ENCODE results near the gene CGREF1. TPM values are rescaled to one million over a fixed set of nuclear protein-coding genes. Genes with fewer than 3 reads are reported as not detected.

CGREF1 gene
- total and polyA plus RNA-seq, 7 experiments from 2014 or later = 0.34 to 3.5 (median 0.52) TPM; not detected in 1

- DNase-seq = no peak
- Mint-ChIP-seq H3K4me3 (peak overlapping the region in 9 of 10 donors; percentile 5 to 87 (median 41)), H3K9me3 (no peaks in the 10 kb centered on the region), H3K27ac (peak overlapping the region in 4 of 9 donors; percentile 33 to 61 (median 54)), H3K4me1 (peaks cover 19 to 52% (median 36%) of the 10 kb centered on the region in 7 donors), H3K27me3 (no peaks in the 10 kb centered on the region), H3K36me3 (no peaks in the 10 kb centered on the region)
- Histone ChIP-seq H3K27ac (ENCODE audit: low read depth, low read length) (no peak overlapping the region), H3K27me3 (ENCODE audit: control insufficient read depth in 2 of 2, insufficient read depth in 2 of 2, low read length in 2 of 2) (no peaks in the 10 kb centered on the region), H3K9me3 (ENCODE audit: control insufficient read depth in 2 of 3, low read length in 3 of 3) (no peaks in the 10 kb centered on the region), H3K4me3 (ENCODE audit: low read length) (no peak overlapping the region), H3K36me3 (ENCODE audit: control insufficient read depth in 2 of 3, insufficient read depth in 3 of 3, low read length in 3 of 3) (no peaks in the 10 kb centered on the region), H3K4me1 (ENCODE audit: control insufficient read depth in 2 of 2, insufficient read depth in 2 of 2, low read length in 2 of 2) (peaks cover 22 to 23% of the 10 kb centered on the region in 2 donors)
- ChIA-PET CTCF (interaction anchor here (1.2 to 2.1 kb wide), 3 partner anchors 13 to 219 kb away, joined by 4 to 6 read pairs (median 5); partner anchors contain the start of genes AGBL5 and OST4), POLR2A (interaction anchor here (1.0 to 12.0 kb wide), 5 partner anchors 11 to 129 kb away, joined by 3 to 134 read pairs (median 4); partner anchors contain the start of genes AGBL5 and OST4)
- intact Hi-C loops (cut with micrococcal nuclease) = loop anchor here (5.0 to 10.0 kb wide), 3 partner anchors 178 to 400 kb away; partner anchors contain the start of genes CENPA (in 1 of the 2), IFT172 (in 1 of the 2) and SLC30A3 (in 1 of the 2)
- ATAC-seq = no peak
Measured at GRCh38 chr2:27084297-27085061, 34.4 kb downstream of the CGREF1 start.

GRCh38 chr2:27083410-27084296 is 35.3 kb downstream of the CGREF1 start:
- Histone ChIP-seq H3K9me3 (ENCODE audit: control insufficient read depth in 2 of 3, low read length in 3 of 3) (no peaks in the 10 kb centered on the region), H3K36me3 (ENCODE audit: control insufficient read depth in 2 of 3, insufficient read depth in 3 of 3, low read length in 3 of 3) (no peaks in the 10 kb centered on the region), H3K27ac (ENCODE audit: low read depth, low read length) (no peak overlapping the region), H3K4me3 (ENCODE audit: low read length) (no peak overlapping the region), H3K27me3 (ENCODE audit: control insufficient read depth in 2 of 2, insufficient read depth in 2 of 2, low read length in 2 of 2) (no peaks in the 10 kb centered on the region), H3K4me1 (ENCODE audit: control insufficient read depth in 2 of 2, insufficient read depth in 2 of 2, low read length in 2 of 2) (peaks cover 22 to 23% of the 10 kb centered on the region in 2 donors)
- Mint-ChIP-seq H3K4me1 (peaks cover 19 to 47% (median 34%) of the 10 kb centered on the region in 7 donors), H3K36me3 (no peaks in the 10 kb centered on the region), H3K9me3 (no peaks in the 10 kb centered on the region), H3K27ac (peak overlapping the region in 2 of 9 donors; percentile 25 to 93), H3K27me3 (no peaks in the 10 kb centered on the region), H3K4me3 (peak overlapping the region in 1 of 10 donors; percentile 52)
- ATAC-seq (no peak), DNase-seq (no peak)
- ChIA-PET CTCF (interaction anchor here (1.5 to 2.1 kb wide), 3 partner anchors 12 to 220 kb away, joined by 3 to 6 read pairs (median 4); partner anchors contain the start of gene OST4), POLR2A (interaction anchor here (0.6 to 12.0 kb wide), 6 partner anchors 11 to 178 kb away, joined by 3 to 134 read pairs (median 10); partner anchors contain the start of genes AGBL5, ATRAID, OST4 and SLC5A6)
- intact Hi-C loops (cut with micrococcal nuclease) = loop anchor here in 1 of 2 donors (10.0 kb wide), 1 partner anchor 401 kb away; the partner anchor contains the start of gene IFT172

GRCh38 chr2:27082773-27083409 is 36.0 kb downstream of the CGREF1 start:
- ChIA-PET POLR2A (interaction anchor here (0.6 to 12.0 kb wide), 8 partner anchors 10 to 178 kb away, joined by 3 to 134 read pairs (median 10); partner anchors contain the start of genes AGBL5, ATRAID, OST4 and PREB), CTCF (interaction anchor here (1.4 to 2.1 kb wide), 4 partner anchors 11 to 221 kb away, joined by 3 to 6 read pairs (median 4); partner anchors contain the start of gene OST4)
- Histone ChIP-seq H3K9me3 (ENCODE audit: control insufficient read depth in 2 of 3, low read length in 3 of 3) (no peaks in the 10 kb centered on the region), H3K4me1 (ENCODE audit: control insufficient read depth in 2 of 2, insufficient read depth in 2 of 2, low read length in 2 of 2) (peaks cover 22 to 23% of the 10 kb centered on the region in 2 donors), H3K27ac (ENCODE audit: low read depth, low read length) (no peak overlapping the region), H3K27me3 (ENCODE audit: control insufficient read depth in 2 of 2, insufficient read depth in 2 of 2, low read length in 2 of 2) (no peaks in the 10 kb centered on the region), H3K4me3 (ENCODE audit: low read length) (no peak overlapping the region), H3K36me3 (ENCODE audit: control insufficient read depth in 2 of 3, insufficient read depth in 3 of 3, low read length in 3 of 3) (no peaks in the 10 kb centered on the region)
- Mint-ChIP-seq H3K27me3 (no peaks in the 10 kb centered on the region), H3K9me3 (no peaks in the 10 kb centered on the region), H3K4me3 (peak overlapping the region in 1 of 10 donors; percentile 52), H3K4me1 (peaks cover 19 to 45% (median 32%) of the 10 kb centered on the region in 7 donors), H3K36me3 (no peaks in the 10 kb centered on the region), H3K27ac (no peak overlapping the region)
- intact Hi-C loops (cut with micrococcal nuclease) = loop anchor here in 1 of 2 donors (10.0 kb wide), 1 partner anchor 402 kb away; the partner anchor contains the start of gene IFT172
- DNase-seq (no peak), ATAC-seq (no peak)

GRCh38 chr2:27081984-27082772 is 36.8 kb downstream of the CGREF1 start:
- ChIA-PET POLR2A (interaction anchor here (0.8 to 12.0 kb wide), 10 partner anchors 8 to 274 kb away, joined by 3 to 134 read pairs (median 7); partner anchors contain the start of genes AGBL5, ATRAID, GTF3C2 and OST4), CTCF (interaction anchor here (0.6 to 1.6 kb wide), 7 partner anchors 11 to 221 kb away, joined by 3 to 5 read pairs (median 4); partner anchors contain the start of gene OST4)
- peak overlapping the region; percentile 69 for H3K27ac ChIP-seq (ENCODE audit: low read depth, low read length)
- Mint-ChIP-seq H3K27ac (peak overlapping the region in 6 of 9 donors; percentile 95 to 98 (median 97)), H3K4me1 (peaks cover 19 to 44% (median 29%) of the 10 kb centered on the region in 7 donors), H3K27me3 (no peaks in the 10 kb centered on the region), H3K9me3 (no peaks in the 10 kb centered on the region), H3K36me3 (no peaks in the 10 kb centered on the region), H3K4me3 (peak overlapping the region in 6 of 10 donors; percentile 81 to 96 (median 86))
- peak overlapping the region; percentile 48 for H3K4me3 ChIP-seq (ENCODE audit: low read length)
- H3K9me3 ChIP-seq (ENCODE audit: control insufficient read depth in 2 of 3, low read length in 3 of 3) = no peaks in the 10 kb centered on the region
- peaks cover 21 to 22% of the 10 kb centered on the region in 2 donors for H3K4me1 ChIP-seq (ENCODE audit: control insufficient read depth in 2 of 2, insufficient read depth in 2 of 2, low read length in 2 of 2)
- no peaks in the 10 kb centered on the region for H3K27me3 ChIP-seq (ENCODE audit: control insufficient read depth in 2 of 2, insufficient read depth in 2 of 2, low read length in 2 of 2)
- DNase-seq (no peak), ATAC-seq (no peak)
- H3K36me3 ChIP-seq (ENCODE audit: control insufficient read depth in 2 of 3, insufficient read depth in 3 of 3, low read length in 3 of 3) = no peaks in the 10 kb centered on the region
- intact Hi-C loops (cut with micrococcal nuclease) = loop anchor here (1.0 to 10.0 kb wide), 10 partner anchors 11 to 403 kb away; partner anchors contain the start of genes ATRAID (in 2 of the 2), EIF2B4 (in 2 of the 2), OST4 (in 2 of the 2) and SLC5A6 (in 2 of the 2)

- no peaks in the 10 kb centered on the region for H3K27me3 ChIP-seq (ENCODE audit: control insufficient read depth in 2 of 2, insufficient read depth in 2 of 2, low read length in 2 of 2)
- H3K27me3 Mint-ChIP-seq = no peaks in the 10 kb centered on the region
- H3K27ac ChIP-seq (ENCODE audit: low read depth, low read length) = peak overlapping the region; percentile 69
- POLR2A ChIA-PET = interaction anchor here (0.5 to 12.0 kb wide), 8 partner anchors 8 to 183 kb away, joined by 3 to 134 read pairs (median 6); partner anchors contain the start of genes AGBL5, ATRAID, OST4 and SLC5A6
- H3K27ac Mint-ChIP-seq = peak overlapping the region in 6 of 9 donors; percentile 95 to 98 (median 97)
- DNase-seq (no peak), ATAC-seq (no peak)
- intact Hi-C loops (cut with micrococcal nuclease) = loop anchor here (2.0 to 10.0 kb wide), 3 partner anchors 120 to 404 kb away; partner anchors contain the start of genes EIF2B4 (in 1 of the 2), IFT172 (in 1 of the 2) and SNX17 (in 1 of the 2)
- CTCF ChIA-PET = no interaction called here
- no peaks in the 10 kb centered on the region for H3K36me3 ChIP-seq (ENCODE audit: control insufficient read depth in 2 of 3, insufficient read depth in 3 of 3, low read length in 3 of 3)
- H3K4me1 Mint-ChIP-seq = peaks cover 24 to 52% (median 40%) of the 10 kb centered on the region in 7 donors
- H3K36me3 Mint-ChIP-seq = no peaks in the 10 kb centered on the region
- peak overlapping the region in 8 of 10 donors; percentile 74 to 96 (median 86) for H3K4me3 Mint-ChIP-seq
- no peaks in the 10 kb centered on the region for H3K9me3 Mint-ChIP-seq
- peaks cover 17 to 21% of the 10 kb centered on the region in 2 donors for H3K4me1 ChIP-seq (ENCODE audit: control insufficient read depth in 2 of 2, insufficient read depth in 2 of 2, low read length in 2 of 2)
- no peaks in the 10 kb centered on the region for H3K9me3 ChIP-seq (ENCODE audit: control insufficient read depth in 2 of 3, low read length in 3 of 3)
- no peak overlapping the region for H3K4me3 ChIP-seq (ENCODE audit: low read length)
Measured at GRCh38 chr2:27080603-27080936, 38.4 kb downstream of the CGREF1 start.

All from naive thymus-derived CD4-positive, alpha-beta T cell (primary cell).